Left lung (tissue), 10 donors: ENCODE measurements around the gene MCC. TPM values are rescaled to one million over a fixed set of nuclear protein-coding genes. Genes with fewer than 3 reads are reported as not detected.

Experiments
- ATAC-seq: fragments of 200-7000 bp; cut with Tn5 transposase; one replicate; pipeline ENCODE4 v1.9.1; 2020; ENCODE audit warnings: moderate library complexity
- DNase-seq, 4 donors: peaks; one replicate each; pipeline ENCODE4 v3.0.0-alpha.2; 2013 to 2020
- H3K27ac ChIP-seq, 2 donors: fragments of 200-600 bp; sonication (generic) in 1 of 2; one replicate each; pipeline versions ENCODE4 v1.5.0 to v1.8.0; 2020 to 2021
- H3K27me3 ChIP-seq, 2 donors: fragments of 200-600 bp; sonication (generic) in 1 of 2; one replicate each; pipeline versions ENCODE4 v1.5.0 to v1.8.0; 2020 to 2021
- H3K36me3 ChIP-seq, 2 donors: fragments of 200-600 bp; sonication (generic) in 1 of 2; one replicate each; pipeline versions ENCODE4 v1.5.0 to v1.8.0; 2020 to 2021
- H3K4me1 ChIP-seq, 2 donors: fragments of 200-600 bp; one replicate each; pipeline ENCODE4 v1.8.0; 2021
- H3K4me3 ChIP-seq, 2 donors: fragments of 200-600 bp; sonication (generic) in 1 of 2; one replicate each; pipeline versions ENCODE4 v1.5.0 to v1.8.0; 2020 to 2021; ENCODE audit warnings: mild to moderate bottlenecking in 1 of 2
- H3K9me3 ChIP-seq, 2 donors: fragments of 200-600 bp; sonication (generic) in 1 of 2; one replicate each; pipeline versions ENCODE4 v1.5.0 to v1.8.0; 2020 to 2021
- intact Hi-C, 2 donors: fragments of 100-400 bp; cut with DNase I; formaldehyde crosslinking; loops; one replicate each; pipeline versions ENCODE4 v1.11.2 to v1.14.2; 2022
- polyA plus RNA-seq, 6 donors: library from polyadenylated mRNA; unstranded; fragments of 120-200 nt; gene quantifications; one replicate each; pipeline ENCODE4 v1.2.1, GENCODE V29; 2013; ENCODE audit not compliant: insufficient read length in 6 of 6
- total RNA-seq, 2 donors: library from RNA; stranded (reverse); fragmentation: NEBNext Ultra II Directional; extraction: Animal tissue kit (Norgen Biotek cat#: 25700); gene quantifications; one replicate each; pipeline ENCODE4 v1.2.1, GENCODE V29; 2021
- TF ChIP-seq, protein P1 (sequence below), 2 donors: fragments of 200-600 bp; sonication (generic) in 1 of 2; IDR thresholded peaks; one replicate each; pipeline versions ENCODE4 v1.5.0 to v1.8.0; 2021; ENCODE audit warnings: antibody characterized with exemption in 2 of 2
- donor health status: DM: no; HTN: yes; CAD: no.
- donor health status: DM: no; HTN: no; CAD: no.

MCC gene
- total and polyA plus RNA-seq, 8 donors = 12.5 to 18.4 (median 16.1) TPM

DNA sequence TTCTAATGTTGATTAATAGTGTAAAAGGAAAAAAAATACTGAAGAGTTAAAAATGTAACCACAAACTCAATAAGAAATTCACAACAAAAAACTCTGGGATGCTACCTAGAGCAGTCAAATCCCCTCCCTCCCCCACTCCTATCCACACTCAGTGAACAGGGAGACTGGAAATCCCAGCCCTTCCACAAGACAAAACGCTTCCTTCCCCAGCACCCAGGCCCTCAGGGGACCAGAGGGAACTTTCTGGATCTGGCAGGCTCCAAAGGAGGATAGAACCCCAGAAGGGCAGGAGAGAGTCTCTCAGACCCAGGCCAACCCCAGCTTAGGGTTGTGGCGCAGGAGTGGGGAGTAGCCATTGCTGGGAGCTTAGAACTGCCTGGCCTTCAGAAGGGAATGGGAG, 456.7 kb downstream of the MCC start:
- no peaks in the 10 kb centered on the region for H3K9me3 ChIP-seq
- no peak overlapping the region for H3K27ac ChIP-seq
- peaks cover 0 to 31% of the 10 kb centered on the region in 2 donors for H3K36me3 ChIP-seq
- no peak for ATAC-seq
- no peaks in the 10 kb centered on the region for H3K27me3 ChIP-seq
- intact Hi-C loops = no loop called here
- DNase-seq = no peak
- TF ChIP-seq, protein P1, sequence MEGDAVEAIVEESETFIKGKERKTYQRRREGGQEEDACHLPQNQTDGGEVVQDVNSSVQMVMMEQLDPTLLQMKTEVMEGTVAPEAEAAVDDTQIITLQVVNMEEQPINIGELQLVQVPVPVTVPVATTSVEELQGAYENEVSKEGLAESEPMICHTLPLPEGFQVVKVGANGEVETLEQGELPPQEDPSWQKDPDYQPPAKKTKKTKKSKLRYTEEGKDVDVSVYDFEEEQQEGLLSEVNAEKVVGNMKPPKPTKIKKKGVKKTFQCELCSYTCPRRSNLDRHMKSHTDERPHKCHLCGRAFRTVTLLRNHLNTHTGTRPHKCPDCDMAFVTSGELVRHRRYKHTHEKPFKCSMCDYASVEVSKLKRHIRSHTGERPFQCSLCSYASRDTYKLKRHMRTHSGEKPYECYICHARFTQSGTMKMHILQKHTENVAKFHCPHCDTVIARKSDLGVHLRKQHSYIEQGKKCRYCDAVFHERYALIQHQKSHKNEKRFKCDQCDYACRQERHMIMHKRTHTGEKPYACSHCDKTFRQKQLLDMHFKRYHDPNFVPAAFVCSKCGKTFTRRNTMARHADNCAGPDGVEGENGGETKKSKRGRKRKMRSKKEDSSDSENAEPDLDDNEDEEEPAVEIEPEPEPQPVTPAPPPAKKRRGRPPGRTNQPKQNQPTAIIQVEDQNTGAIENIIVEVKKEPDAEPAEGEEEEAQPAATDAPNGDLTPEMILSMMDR (IDR thresholded peaks at IDR 0.05) = no peak
- H3K4me1 ChIP-seq = no peaks in the 10 kb centered on the region
- no peak overlapping the region for H3K4me3 ChIP-seq

DNA sequence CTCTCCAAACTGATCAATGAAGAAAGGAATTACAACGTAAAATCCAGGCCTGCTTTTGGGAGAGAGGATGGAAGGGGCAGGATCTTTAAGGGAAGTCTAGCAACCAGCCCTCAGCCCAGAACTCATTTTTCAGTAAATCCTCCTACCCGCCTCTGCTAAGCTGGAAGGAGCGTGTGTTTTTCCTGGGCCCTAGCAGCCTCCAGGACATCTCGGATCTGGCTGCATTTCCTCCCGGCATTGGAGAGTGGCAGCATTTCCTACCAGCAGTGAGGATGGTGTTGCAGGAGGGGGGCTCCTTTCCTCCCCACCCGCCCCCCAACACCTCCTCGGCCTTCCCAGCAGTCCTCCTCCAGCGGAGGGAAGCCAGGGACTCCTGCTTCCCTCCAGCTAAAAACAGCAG, 457.1 kb downstream of the MCC start:
- no peaks in the 10 kb centered on the region for H3K4me1 ChIP-seq

GRCh38 chr5:113029614-113030013, 458.6 kb downstream of the MCC start:
- H3K9me3 ChIP-seq = no peaks in the 10 kb centered on the region
- TF ChIP-seq, protein P1 (IDR thresholded peaks at IDR 0.05) = no peak
- no peak for ATAC-seq
- intact Hi-C loops = no loop called here
- DNase-seq = no peak
- no peak overlapping the region for H3K27ac ChIP-seq
- H3K4me1 ChIP-seq = no peaks in the 10 kb centered on the region
- H3K36me3 ChIP-seq = peaks cover 0 to 49% of the 10 kb centered on the region in 2 donors
- no peaks in the 10 kb centered on the region for H3K27me3 ChIP-seq
- no peak overlapping the region for H3K4me3 ChIP-seq

More for the DNA sequence above, 457.1 kb downstream of the MCC start:
- H3K36me3 ChIP-seq = peaks cover 0 to 34% of the 10 kb centered on the region in 2 donors
- H3K9me3 ChIP-seq = no peaks in the 10 kb centered on the region
- TF ChIP-seq, protein P1 (IDR thresholded peaks at IDR 0.05) = no peak
- intact Hi-C loops = no loop called here
- no peak overlapping the region for H3K4me3 ChIP-seq
- DNase-seq (no peak), ATAC-seq (no peak)
- no peak overlapping the region for H3K27ac ChIP-seq
- no peaks in the 10 kb centered on the region for H3K27me3 ChIP-seq

GRCh38 chr5:113027431-113027830, 460.8 kb downstream of the MCC start:
- Histone ChIP-seq H3K4me3 (no peak overlapping the region), H3K27me3 (no peaks in the 10 kb centered on the region), H3K36me3 (peaks cover 0 to 55% of the 10 kb centered on the region in 2 donors), H3K4me1 (peaks cover 2 to 12% of the 10 kb centered on the region in 2 donors), H3K9me3 (no peaks in the 10 kb centered on the region), H3K27ac (no peak overlapping the region)
- ATAC-seq = no peak
- DNase-seq = no peak
- intact Hi-C loops = no loop called here
- TF ChIP-seq, protein P1 (IDR thresholded peaks at IDR 0.05) = no peak

- no peaks in the 10 kb centered on the region for H3K27me3 ChIP-seq
- H3K27ac ChIP-seq = no peak overlapping the region
- peaks cover 3 to 15% of the 10 kb centered on the region in 2 donors for H3K4me1 ChIP-seq
- ATAC-seq (no peak), DNase-seq (no peak)
- peaks cover 0 to 57% of the 10 kb centered on the region in 2 donors for H3K36me3 ChIP-seq
- TF ChIP-seq, protein P1 (IDR thresholded peaks at IDR 0.05) = no peak
- intact Hi-C loops = no loop called here
- no peaks in the 10 kb centered on the region for H3K9me3 ChIP-seq
- H3K4me3 ChIP-seq = no peak overlapping the region
These were observed 461.2 kb downstream of the MCC start for GRCh38 chr5:113027015-113027414.
